Neural crest cell (in vitro differentiated cells): ENCODE data around the gene DSE. TPM values are rescaled to one million over a fixed set of nuclear protein-coding genes. Genes with fewer than 3 reads are reported as not detected.

Source experiments
- DNase-seq: peaks from one replicate; pipeline ENCODE4 v3.0.0; 2021; ENCODE audit warnings: low read depth, mixed read lengths, low spot score
- H3K27ac Mint-ChIP-seq: one replicate; pipeline ENCODE4 v1.8.0; 2021; ENCODE audit warnings: mild to moderate bottlenecking, mixed read lengths; ENCODE audit not compliant: unreplicated experiment
- H3K27me3 Mint-ChIP-seq: 2 replicates; pipeline ENCODE4 v1.8.0; 2021; ENCODE audit warnings: low read depth, mild to moderate bottlenecking, mixed read lengths
- H3K36me3 Mint-ChIP-seq: 2 replicates; pipeline ENCODE4 v1.8.0; 2021; ENCODE audit warnings: low read depth, mild to moderate bottlenecking, mixed read lengths
- H3K4me1 Mint-ChIP-seq: 2 replicates; pipeline ENCODE4 v1.8.0; 2021; ENCODE audit warnings: mixed read lengths
- H3K4me3 Mint-ChIP-seq: one replicate; pipeline ENCODE4 v1.8.0; 2021; ENCODE audit warnings: mild to moderate bottlenecking, mixed read lengths
- H3K9me3 Mint-ChIP-seq: 2 replicates; pipeline ENCODE4 v1.8.0; 2021; ENCODE audit warnings: mixed read lengths
- total RNA-seq: library from RNA; stranded (reverse); gene quantifications from 2 replicates; pipeline ENCODE4 v1.2.1, GENCODE V29; 2021
- TF ChIP-seq, protein P1 (sequence below): fragments of 200-600 bp; sonication (generic); conservative IDR thresholded peaks from 2 replicates; pipeline ENCODE4 v1.5.0; 2021; ENCODE audit warnings: antibody characterized with exemption, mild to moderate bottlenecking

DSE gene
- total RNA-seq, 1 donor from 2014 or later: 21.0 TPM

DNA sequence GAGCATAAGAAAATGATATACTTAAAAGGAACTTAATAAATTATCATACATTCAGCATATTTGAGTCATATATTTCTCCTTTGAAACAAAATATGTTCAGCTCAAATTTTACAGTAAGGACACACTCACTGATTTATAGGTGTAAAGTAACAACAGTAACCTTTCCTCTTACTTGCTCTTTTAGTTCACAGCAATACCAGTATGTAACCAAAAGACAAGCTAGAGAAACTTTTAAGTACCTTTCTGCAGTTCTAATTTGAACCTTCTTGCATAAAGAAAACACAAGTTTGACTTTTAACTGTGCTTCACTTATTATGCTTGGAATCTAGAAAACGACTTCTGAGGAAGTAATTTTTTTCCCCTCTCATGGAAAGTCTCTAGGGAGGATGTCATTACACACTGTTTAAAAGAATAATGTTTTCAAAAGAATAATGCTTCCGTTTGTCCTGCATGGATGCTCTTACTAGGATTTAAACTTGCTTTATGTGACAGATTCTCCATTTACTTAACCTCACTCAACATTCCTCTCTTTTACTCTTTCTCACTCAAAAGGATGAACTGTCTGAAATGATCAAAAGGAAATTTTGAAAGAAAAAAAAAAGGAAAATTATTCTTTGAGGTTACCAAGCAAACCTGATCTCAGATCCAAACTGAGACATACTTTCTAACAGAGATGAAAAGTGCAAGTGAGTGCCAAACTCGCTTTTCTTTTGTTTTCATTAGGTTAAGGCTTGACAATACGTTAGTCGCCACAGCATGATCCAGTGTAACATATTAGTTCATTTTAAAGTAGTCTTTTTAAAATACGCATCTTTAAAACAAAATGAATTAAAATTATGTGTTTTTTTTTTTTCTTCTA is 68.1 kb downstream of the DSE start:
- H3K36me3 Mint-ChIP-seq: peaks cover 8% of the 10 kb centered on the region
- DNase-seq: no peak
- H3K27ac Mint-ChIP-seq: peak overlapping the region; percentile 28
- no peaks in the 10 kb centered on the region for H3K27me3 Mint-ChIP-seq
- H3K9me3 Mint-ChIP-seq: no peaks in the 10 kb centered on the region
- H3K4me1 Mint-ChIP-seq: peaks cover 38% of the 10 kb centered on the region
- no peak overlapping the region for H3K4me3 Mint-ChIP-seq
- TF ChIP-seq, protein P1, sequence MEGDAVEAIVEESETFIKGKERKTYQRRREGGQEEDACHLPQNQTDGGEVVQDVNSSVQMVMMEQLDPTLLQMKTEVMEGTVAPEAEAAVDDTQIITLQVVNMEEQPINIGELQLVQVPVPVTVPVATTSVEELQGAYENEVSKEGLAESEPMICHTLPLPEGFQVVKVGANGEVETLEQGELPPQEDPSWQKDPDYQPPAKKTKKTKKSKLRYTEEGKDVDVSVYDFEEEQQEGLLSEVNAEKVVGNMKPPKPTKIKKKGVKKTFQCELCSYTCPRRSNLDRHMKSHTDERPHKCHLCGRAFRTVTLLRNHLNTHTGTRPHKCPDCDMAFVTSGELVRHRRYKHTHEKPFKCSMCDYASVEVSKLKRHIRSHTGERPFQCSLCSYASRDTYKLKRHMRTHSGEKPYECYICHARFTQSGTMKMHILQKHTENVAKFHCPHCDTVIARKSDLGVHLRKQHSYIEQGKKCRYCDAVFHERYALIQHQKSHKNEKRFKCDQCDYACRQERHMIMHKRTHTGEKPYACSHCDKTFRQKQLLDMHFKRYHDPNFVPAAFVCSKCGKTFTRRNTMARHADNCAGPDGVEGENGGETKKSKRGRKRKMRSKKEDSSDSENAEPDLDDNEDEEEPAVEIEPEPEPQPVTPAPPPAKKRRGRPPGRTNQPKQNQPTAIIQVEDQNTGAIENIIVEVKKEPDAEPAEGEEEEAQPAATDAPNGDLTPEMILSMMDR: no peak

DNA sequence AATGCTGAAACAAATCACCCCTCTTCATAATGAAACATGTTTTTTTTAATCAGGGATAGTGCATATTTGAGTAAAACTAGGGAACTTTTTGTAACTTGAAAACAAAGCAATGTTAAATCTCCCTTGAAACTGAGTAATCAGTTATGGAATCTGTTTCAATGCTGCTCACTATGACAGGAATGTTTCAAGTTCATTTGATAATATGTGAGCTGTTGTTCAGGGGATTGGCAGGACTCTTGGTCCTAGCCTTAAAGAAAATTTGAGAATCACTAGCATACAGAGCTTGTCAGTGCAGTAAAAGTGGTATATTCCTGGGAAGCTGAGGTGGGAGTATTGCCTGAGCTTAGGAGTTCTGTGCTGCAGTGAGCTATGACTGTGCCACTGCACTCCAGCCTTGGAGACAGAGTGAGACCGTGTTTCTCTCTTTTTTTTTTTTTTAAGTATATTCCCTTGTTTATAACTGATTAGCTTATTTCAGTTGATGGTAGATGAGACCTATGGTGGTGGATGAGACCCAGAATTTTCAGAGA is 68.8 kb downstream of the DSE start:
- H3K36me3 Mint-ChIP-seq: peaks cover 8% of the 10 kb centered on the region
- no peaks in the 10 kb centered on the region for H3K27me3 Mint-ChIP-seq
- no peak overlapping the region for H3K4me3 Mint-ChIP-seq
- no peak for DNase-seq
- H3K9me3 Mint-ChIP-seq: no peaks in the 10 kb centered on the region
- TF ChIP-seq, protein P1: no peak
- H3K4me1 Mint-ChIP-seq: peaks cover 44% of the 10 kb centered on the region
- peak overlapping the region; percentile 20 for H3K27ac Mint-ChIP-seq

DNA sequence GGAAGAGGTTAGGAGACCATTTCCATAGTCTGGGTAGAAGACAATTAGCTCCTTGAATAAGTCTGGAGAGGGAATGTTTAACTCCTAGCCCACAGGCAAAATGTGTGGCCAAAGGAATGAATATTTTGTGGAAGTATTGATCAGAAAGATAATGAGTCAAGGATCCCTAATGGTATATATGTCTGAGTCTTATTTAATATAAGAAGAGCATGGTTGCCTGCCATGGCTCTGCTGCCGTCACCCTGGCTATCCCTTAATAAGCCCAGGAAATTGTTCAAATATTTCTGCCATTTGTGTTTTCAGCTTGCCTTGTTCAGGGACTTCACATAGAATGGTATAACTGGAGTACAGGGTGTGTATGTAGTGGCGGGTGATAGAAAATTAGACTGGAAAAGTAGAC is 72.4 kb downstream of the DSE start:
- Mint-ChIP-seq H3K36me3 (no peaks in the 10 kb centered on the region), H3K27ac (no peak overlapping the region), H3K4me1 (peaks cover 38% of the 10 kb centered on the region), H3K9me3 (no peaks in the 10 kb centered on the region), H3K4me3 (no peak overlapping the region), H3K27me3 (no peaks in the 10 kb centered on the region)
- TF ChIP-seq, protein P1: no peak
- no peak for DNase-seq

DNA sequence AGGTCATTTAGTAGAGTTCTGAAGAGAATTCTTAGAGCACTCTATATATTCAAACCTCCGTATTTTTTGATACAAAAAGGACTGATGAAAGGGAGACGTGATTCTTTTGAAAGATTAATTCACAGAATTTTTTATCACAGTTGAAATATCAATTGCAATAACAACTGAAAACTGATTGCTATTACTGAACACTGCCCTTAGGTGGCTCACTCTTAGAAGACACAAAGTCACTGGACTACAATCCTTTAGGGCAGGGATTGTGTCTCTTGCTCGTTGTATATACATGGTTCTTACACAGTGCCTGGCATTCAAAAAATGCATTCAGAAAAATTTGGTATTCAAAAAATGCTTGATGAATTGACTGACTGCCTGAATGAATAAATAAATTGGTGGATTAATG is 73.3 kb downstream of the DSE start:
- H3K4me3 Mint-ChIP-seq: no peak overlapping the region
- no peaks in the 10 kb centered on the region for H3K9me3 Mint-ChIP-seq
- H3K27me3 Mint-ChIP-seq: no peaks in the 10 kb centered on the region
- TF ChIP-seq, protein P1: peak; percentile 60
- H3K27ac Mint-ChIP-seq: no peak overlapping the region
- H3K36me3 Mint-ChIP-seq: no peaks in the 10 kb centered on the region
- DNase-seq: no peak
- peaks cover 35% of the 10 kb centered on the region for H3K4me1 Mint-ChIP-seq

DNA sequence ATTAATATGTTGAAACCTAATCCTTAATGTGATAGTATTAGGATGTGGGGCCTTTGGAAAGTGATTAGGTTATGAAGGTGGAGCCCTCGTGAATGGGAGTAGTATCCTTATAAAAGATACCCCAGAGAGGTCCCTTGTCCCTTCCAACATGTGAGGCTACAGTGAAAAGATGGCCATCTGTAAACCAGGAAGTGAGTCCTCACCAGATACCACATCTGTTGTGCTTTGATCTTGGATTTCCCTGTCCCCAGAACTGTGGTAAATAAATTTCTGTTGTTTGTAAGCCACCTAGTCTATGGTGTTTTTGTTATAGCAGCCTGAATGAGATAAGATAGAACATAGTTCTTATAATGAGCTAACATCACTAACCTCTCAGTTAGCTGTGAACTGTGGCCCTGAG is 73.8 kb downstream of the DSE start:
- H3K27ac Mint-ChIP-seq: no peak overlapping the region
- H3K27me3 Mint-ChIP-seq: no peaks in the 10 kb centered on the region
- H3K4me3 Mint-ChIP-seq: no peak overlapping the region
- H3K36me3 Mint-ChIP-seq: no peaks in the 10 kb centered on the region
- H3K9me3 Mint-ChIP-seq: no peaks in the 10 kb centered on the region
- DNase-seq: no peak
- H3K4me1 Mint-ChIP-seq: peaks cover 32% of the 10 kb centered on the region
- TF ChIP-seq, protein P1: no peak
